IPS-18a (cell line): ENCODE results near the gene CAMK2D.
"Not testable (repeated sequence)": the region's sequence is repeated elsewhere in the genome, so short reads cannot be mapped to it uniquely, and the experiment has no call there.

Experiments used
- H3K27ac ChIP-seq: one replicate; pipeline ENCODE4 v1.5.1; 2013; ENCODE audit warnings: low read length
- H3K27me3 ChIP-seq: one replicate; pipeline ENCODE4 v1.6.1; 2013; ENCODE audit warnings: mild to moderate bottlenecking, low read length; ENCODE audit not compliant: control insufficient read depth, insufficient read depth
- H3K36me3 ChIP-seq: one replicate; pipeline ENCODE4 v1.6.1; 2013; ENCODE audit warnings: low read depth, low read length; ENCODE audit not compliant: control insufficient read depth
- H3K4me1 ChIP-seq: one replicate; pipeline ENCODE4 v1.6.1; 2013; ENCODE audit warnings: low read depth, low read length; ENCODE audit not compliant: control insufficient read depth
- H3K4me3 ChIP-seq: one replicate; pipeline ENCODE4 v1.5.1; 2013; ENCODE audit warnings: low read length
- H3K9ac ChIP-seq: one replicate; pipeline ENCODE4 v1.6.1; 2013; ENCODE audit warnings: mild to moderate bottlenecking, low read length, moderate library complexity
- H3K9me3 ChIP-seq: one replicate; pipeline ENCODE4 v1.6.1; 2013; ENCODE audit warnings: low read depth, low read length; ENCODE audit not compliant: control insufficient read depth

The CAMK2D gene

DNA sequence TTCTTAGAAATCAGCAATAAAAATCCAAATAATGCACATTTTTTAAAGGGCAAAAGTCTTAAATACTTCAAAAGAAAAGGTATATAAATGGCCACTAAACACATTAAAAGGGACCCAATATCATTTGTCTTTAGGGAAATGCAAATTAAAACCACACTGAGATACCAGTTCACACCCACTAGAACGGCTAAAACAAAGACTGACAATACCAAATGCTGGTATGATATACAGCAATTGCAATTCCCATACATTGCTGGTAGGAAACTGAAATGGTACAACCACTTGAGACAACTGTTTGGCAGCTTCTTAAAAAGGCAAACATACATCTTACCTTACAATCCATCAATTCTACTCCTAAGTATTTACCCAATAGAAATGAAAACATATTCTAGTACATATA, 33.7 kb downstream of the CAMK2D start:
- no peaks in the 10 kb centered on the region for H3K9me3 ChIP-seq
- no peak overlapping the region for H3K4me3 ChIP-seq
- H3K36me3 ChIP-seq: no peaks in the 10 kb centered on the region
- no peaks in the 10 kb centered on the region for H3K27me3 ChIP-seq
- no peaks in the 10 kb centered on the region for H3K4me1 ChIP-seq
- H3K27ac ChIP-seq: no peak overlapping the region
- no peak overlapping the region for H3K9ac ChIP-seq

DNA sequence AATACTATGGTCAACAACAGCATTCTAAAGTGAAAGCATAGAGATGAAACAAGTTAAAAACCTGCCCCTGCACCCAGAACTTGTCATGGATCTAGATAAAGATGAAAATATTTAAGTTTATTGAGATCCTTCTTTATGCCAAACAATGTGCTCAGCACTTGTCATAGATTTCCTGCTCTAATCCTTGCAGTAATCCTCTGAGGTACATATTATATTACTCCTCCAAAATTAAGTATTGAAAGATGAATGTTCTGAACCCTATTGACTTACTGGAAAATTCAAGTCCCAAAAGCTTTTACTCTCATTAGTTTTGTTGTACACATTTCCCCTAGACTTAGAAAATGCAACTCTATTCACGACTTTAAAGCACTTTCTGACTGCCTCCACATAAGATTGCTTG, 35.6 kb downstream of the CAMK2D start:
- H3K9me3 ChIP-seq: no peaks in the 10 kb centered on the region
- no peak overlapping the region for H3K9ac ChIP-seq
- no peak overlapping the region for H3K27ac ChIP-seq
- no peaks in the 10 kb centered on the region for H3K27me3 ChIP-seq
- H3K36me3 ChIP-seq: no peaks in the 10 kb centered on the region
- H3K4me1 ChIP-seq: no peaks in the 10 kb centered on the region
- H3K4me3 ChIP-seq: no peak overlapping the region

DNA sequence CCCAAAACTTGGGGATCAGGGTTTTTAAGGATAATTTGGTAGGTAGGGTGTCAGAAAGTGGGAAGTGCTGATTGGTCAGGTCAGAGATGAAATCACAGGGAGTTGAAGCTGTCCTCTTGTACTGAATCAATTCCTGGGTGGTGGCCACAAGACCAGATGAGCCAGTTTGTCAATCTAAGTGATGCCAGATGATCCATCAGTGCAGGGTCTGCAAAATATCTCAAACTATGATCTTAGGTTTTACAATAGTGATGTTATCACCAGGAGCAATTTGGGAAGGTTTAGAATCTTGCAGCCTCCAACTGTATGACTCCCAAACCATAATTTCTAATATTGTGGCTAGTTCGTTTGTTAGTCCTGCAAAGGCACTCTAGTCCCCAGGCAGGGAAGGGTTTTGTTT, 43.3 kb downstream of the CAMK2D start:
- Histone ChIP-seq H3K27me3 (no peaks in the 10 kb centered on the region), H3K9ac (no peak overlapping the region), H3K9me3 (no peaks in the 10 kb centered on the region), H3K4me3 (no peak overlapping the region), H3K36me3 (no peaks in the 10 kb centered on the region), H3K4me1 (no peaks in the 10 kb centered on the region), H3K27ac (no peak overlapping the region)

DNA sequence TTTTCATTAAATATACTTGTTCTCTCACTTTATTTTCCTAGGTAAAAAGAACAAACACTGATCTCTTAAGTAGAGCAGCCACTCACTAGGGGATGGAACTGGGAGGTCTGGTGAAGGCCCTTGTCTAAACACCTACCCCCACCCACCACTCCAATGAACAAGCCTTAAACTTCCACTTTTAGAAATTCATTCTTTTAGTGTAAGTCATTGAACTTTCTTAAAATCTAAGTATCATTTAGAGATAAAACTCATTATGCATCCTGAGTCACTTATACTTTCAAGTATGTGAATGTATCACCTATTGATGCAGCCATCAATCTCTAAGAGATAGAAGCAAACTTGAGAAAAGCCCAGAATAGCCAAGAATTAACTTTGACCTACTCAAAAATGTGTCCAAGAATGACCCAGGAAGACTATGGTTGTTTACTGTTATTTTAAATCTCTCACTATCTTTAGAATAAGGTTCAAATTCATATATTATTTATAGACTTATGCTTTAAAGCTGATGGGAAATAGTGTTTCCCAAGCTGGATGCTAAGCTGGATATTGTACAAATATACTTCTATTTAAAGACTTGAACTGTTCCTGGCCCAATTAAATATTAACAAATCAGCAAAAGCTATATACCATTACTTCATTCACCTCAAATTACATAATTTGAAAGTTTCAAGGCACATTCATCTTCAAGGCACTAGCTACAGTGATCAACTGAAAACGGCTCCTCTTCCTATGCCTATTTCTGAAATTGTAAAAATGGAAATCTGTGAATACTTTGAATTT, 49.5 kb downstream of the CAMK2D start:
- no peaks in the 10 kb centered on the region for H3K27me3 ChIP-seq
- no peaks in the 10 kb centered on the region for H3K36me3 ChIP-seq
- H3K4me3 ChIP-seq: no peak overlapping the region
- no peaks in the 10 kb centered on the region for H3K9me3 ChIP-seq
- H3K9ac ChIP-seq: no peak overlapping the region
- no peak overlapping the region for H3K27ac ChIP-seq
- H3K4me1 ChIP-seq: no peaks in the 10 kb centered on the region

DNA sequence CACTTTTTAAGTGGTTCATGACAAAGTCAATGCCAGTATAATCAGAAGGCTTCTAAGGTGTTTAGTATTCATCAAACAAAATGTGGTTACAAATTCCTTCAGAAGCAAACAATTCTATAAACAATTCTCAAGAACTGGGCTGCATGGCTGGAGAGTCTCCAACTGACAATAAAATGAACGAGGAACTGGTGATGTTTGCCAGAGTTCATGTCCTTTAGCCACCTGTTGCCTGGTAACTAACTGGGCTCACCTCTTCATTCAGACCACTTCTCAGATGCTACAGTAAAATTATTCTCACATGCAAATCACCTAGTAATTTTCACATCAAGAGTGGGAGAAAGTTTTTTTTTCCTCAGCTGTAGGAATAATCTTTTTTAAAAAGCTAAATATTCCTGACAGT, 53.3 kb downstream of the CAMK2D start:
- Histone ChIP-seq H3K9me3 (no peaks in the 10 kb centered on the region), H3K4me1 (no peaks in the 10 kb centered on the region), H3K27ac (no peak overlapping the region), H3K27me3 (no peaks in the 10 kb centered on the region), H3K36me3 (no peaks in the 10 kb centered on the region), H3K9ac (no peak overlapping the region), H3K4me3 (no peak overlapping the region)

DNA sequence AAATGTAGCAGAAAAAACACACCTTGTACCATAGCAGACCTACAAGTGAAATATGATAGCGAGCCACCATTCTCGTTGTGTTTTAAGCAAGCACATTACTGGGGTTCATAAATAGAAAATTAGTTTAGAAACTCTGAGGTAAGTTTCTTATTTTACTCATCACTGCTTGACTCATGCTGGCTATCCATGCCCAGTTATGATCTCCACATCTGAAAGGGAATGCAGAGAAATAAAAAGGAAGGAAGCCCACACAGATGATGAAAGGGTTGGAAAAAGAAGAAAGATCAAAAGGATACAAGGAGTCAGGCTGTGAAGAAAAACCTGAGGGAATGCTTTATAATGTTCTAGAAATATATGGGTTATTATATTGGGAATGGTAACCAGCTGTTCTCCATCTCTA, 54.5 kb downstream of the CAMK2D start:
- no peaks in the 10 kb centered on the region for H3K36me3 ChIP-seq
- no peaks in the 10 kb centered on the region for H3K4me1 ChIP-seq
- no peak overlapping the region for H3K9ac ChIP-seq
- H3K4me3 ChIP-seq: no peak overlapping the region
- no peaks in the 10 kb centered on the region for H3K27me3 ChIP-seq
- no peaks in the 10 kb centered on the region for H3K9me3 ChIP-seq
- H3K27ac ChIP-seq: no peak overlapping the region

DNA sequence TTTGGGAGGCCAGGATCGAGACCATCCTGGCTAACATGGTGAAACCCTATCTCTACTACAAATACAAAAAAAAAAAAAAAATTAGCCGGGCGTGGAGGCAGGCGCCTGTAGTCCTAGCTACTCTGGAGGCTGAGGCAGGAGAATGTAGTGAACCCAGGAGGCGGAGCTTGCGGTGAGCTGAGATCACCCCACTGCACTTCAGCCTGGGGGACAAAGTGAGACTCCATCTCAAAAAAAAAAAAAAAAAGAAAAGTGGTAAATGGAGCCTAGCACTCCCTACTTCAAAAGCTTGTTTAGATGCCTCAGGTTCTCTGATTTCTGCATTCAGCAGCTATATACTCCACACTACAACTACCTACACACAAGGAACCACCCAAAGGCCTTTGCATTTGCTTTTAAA, 56.4 kb downstream of the CAMK2D start:
- H3K4me1 ChIP-seq: not testable (repeated sequence)

DNA sequence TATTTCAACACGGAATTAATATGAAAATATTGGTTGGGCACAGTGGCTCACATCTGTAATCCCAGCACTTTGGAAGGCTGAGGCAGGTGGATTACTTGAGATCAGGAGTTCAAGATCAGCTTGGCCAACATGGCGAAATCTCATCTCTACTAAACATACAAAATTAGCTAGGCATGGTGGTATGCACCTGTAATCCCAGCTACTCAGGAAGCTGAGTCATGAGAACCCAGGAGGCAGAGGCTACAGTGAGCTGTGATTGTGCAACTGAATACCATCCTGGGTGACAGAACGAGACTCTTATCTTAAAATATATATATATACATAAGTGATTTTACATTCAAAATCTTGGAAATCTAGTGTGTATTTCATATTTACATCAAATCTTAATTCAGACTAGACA, 58.9 kb downstream of the CAMK2D start:
- not testable (repeated sequence) for H3K36me3 ChIP-seq

More for the DNA sequence above, 56.4 kb downstream of the CAMK2D start:
- not testable (repeated sequence) for H3K36me3 ChIP-seq, H3K4me3 ChIP-seq, H3K27me3 ChIP-seq, H3K9me3 ChIP-seq, H3K9ac ChIP-seq, H3K27ac ChIP-seq

DNA sequence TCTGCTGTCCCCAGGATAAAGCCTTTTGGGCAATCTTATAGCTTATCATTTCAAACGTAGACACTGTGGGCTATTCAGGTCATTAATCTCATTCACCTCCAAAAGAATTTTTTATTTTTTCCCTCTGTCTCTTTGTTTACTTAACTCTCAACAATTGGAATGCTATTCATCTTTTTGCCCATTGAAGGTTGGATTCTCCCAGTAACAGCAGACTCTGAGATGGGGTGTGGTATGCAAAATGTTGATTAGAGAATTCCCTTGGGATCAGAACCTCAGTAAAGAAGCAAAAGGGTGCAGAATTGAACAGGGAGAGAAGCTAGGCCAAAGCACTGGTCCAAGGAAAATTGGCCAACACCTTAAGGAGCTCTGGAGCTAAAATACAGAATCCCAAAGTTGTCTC, 60.4 kb downstream of the CAMK2D start:
- Histone ChIP-seq H3K36me3 (no peaks in the 10 kb centered on the region), H3K9ac (no peak overlapping the region), H3K27me3 (no peaks in the 10 kb centered on the region), H3K9me3 (no peaks in the 10 kb centered on the region), H3K27ac (no peak overlapping the region), H3K4me3 (no peak overlapping the region), H3K4me1 (no peaks in the 10 kb centered on the region)

More for the DNA sequence above, 58.9 kb downstream of the CAMK2D start:
- H3K4me1 ChIP-seq, H3K27ac ChIP-seq, H3K4me3 ChIP-seq, H3K9ac ChIP-seq, H3K27me3 ChIP-seq, H3K9me3 ChIP-seq: not testable (repeated sequence)

DNA sequence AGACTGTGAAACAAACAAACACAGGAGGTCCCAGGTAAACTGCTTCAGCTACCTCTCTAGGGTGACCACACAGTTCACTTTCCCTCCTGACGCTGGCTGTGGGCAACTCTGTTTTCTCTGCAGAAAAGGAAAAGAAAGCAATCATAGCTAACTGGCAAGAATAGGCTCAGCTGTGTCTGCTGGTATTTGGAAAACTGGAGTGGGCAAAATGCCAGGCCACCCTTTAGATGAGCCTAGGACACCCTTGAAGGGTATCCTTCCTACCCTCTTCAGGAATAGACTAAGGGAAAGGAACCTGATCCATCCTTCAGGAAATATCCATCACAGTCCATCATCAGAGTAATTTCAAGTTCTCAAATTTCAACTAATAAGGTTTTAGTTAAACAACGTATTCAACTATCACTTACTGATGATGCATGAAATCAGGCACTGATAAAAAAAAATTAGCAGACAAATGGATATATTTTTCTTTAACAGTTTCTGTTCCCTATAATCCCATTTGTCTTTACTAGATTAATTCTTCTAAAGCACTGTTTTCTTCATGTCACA, 60.9 kb downstream of the CAMK2D start:
- Histone ChIP-seq H3K4me3 (no peak overlapping the region), H3K4me1 (no peaks in the 10 kb centered on the region)

DNA sequence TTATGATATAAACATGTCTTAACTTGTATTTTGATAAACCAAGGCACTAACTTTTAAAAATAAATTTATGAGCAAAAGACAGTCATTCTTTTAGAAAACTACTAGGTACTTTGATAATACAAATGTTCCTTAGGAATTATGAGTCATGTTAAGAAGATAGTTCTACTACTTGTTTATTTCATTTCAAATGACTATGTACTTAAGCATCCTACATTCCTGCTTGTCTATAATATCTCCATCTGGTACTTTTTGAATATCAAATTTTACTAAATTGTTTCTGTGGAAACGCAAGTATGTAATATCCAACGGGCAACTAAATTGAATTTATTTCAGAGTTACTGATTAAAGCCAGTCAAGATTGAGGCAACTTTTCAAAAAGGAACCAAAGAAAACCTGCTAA, 61.8 kb downstream of the CAMK2D start:
- H3K36me3 ChIP-seq: no peaks in the 10 kb centered on the region
- H3K9ac ChIP-seq: no peak overlapping the region
- H3K27me3 ChIP-seq: no peaks in the 10 kb centered on the region
- no peaks in the 10 kb centered on the region for H3K4me1 ChIP-seq
- H3K9me3 ChIP-seq: no peaks in the 10 kb centered on the region
- H3K27ac ChIP-seq: no peak overlapping the region
- H3K4me3 ChIP-seq: no peak overlapping the region

More for the DNA sequence above, 60.9 kb downstream of the CAMK2D start:
- H3K27me3 ChIP-seq: no peaks in the 10 kb centered on the region
- no peaks in the 10 kb centered on the region for H3K9me3 ChIP-seq
- no peak overlapping the region for H3K27ac ChIP-seq
- no peaks in the 10 kb centered on the region for H3K36me3 ChIP-seq
- no peak overlapping the region for H3K9ac ChIP-seq

DNA sequence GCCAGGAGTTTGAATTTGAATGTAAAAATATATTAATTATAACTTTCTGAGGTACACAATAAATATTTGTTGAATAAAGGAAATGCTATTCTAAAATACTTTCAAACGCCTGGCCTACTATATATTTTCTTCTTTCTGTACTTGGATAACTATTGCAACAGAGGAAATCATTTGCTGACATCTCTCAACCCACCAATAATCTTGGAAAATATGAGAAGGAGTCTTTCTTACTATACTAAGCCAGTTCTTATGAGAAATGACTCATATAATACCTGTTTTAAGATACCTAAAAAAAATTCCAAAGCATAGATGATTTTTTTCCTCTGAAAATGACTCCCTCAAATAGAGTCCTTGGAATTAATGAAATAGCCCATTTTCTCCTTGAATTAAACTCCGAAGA, 64.1 kb downstream of the CAMK2D start:
- Histone ChIP-seq H3K9me3 (no peaks in the 10 kb centered on the region), H3K9ac (no peak overlapping the region), H3K4me3 (no peak overlapping the region), H3K27me3 (no peaks in the 10 kb centered on the region), H3K27ac (no peak overlapping the region), H3K4me1 (no peaks in the 10 kb centered on the region), H3K36me3 (no peaks in the 10 kb centered on the region)
